GM12801 (cell line): ENCODE measurements around the gene ANK3.

Experiments
- TF ChIP-seq, protein P1 (sequence below): IDR thresholded peaks from one replicate; pipeline ENCODE4 v1.5.1; 2011; ENCODE audit warnings: control low read depth; ENCODE audit not compliant: insufficient read length; ENCODE audit errors: extremely low read depth

ANK3 gene

DNA sequence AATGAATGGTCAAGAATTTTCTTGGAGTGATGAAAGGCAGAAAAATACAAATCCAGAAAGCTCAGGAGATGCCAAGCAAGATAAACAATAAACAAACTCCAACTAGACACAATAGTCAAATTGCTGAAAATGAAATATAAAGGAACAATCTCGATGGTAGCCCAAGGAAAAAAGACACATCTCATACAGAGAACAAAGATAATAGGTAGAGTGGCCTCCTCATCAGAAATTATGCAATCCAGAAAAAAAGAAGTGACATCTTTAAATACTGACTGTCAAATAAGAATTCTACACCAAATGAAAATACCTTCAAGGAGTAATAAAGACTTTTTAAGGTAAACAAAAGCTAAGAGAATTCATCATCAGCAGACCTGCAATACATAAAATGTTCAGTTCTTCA, 150.4 kb downstream of the ANK3 start:
- TF ChIP-seq, protein P1, sequence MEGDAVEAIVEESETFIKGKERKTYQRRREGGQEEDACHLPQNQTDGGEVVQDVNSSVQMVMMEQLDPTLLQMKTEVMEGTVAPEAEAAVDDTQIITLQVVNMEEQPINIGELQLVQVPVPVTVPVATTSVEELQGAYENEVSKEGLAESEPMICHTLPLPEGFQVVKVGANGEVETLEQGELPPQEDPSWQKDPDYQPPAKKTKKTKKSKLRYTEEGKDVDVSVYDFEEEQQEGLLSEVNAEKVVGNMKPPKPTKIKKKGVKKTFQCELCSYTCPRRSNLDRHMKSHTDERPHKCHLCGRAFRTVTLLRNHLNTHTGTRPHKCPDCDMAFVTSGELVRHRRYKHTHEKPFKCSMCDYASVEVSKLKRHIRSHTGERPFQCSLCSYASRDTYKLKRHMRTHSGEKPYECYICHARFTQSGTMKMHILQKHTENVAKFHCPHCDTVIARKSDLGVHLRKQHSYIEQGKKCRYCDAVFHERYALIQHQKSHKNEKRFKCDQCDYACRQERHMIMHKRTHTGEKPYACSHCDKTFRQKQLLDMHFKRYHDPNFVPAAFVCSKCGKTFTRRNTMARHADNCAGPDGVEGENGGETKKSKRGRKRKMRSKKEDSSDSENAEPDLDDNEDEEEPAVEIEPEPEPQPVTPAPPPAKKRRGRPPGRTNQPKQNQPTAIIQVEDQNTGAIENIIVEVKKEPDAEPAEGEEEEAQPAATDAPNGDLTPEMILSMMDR = no peak

DNA sequence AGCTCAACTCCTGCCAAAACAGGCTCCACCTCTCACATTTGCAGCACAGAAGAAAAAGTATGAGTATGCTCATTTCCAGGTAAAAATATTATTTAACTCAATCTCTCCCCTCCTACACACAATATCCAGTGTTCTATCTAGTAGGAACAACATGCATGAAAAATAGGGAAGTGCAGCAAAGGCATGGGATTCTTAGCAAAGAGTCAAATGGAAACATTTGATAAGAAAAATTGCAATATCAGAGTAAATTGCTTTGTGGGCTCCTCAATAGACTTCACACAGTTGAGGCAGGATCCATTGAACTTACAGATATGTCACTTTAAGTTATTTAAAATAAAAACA, 150.9 kb downstream of the ANK3 start:
- TF ChIP-seq, protein P1 = no peak

DNA sequence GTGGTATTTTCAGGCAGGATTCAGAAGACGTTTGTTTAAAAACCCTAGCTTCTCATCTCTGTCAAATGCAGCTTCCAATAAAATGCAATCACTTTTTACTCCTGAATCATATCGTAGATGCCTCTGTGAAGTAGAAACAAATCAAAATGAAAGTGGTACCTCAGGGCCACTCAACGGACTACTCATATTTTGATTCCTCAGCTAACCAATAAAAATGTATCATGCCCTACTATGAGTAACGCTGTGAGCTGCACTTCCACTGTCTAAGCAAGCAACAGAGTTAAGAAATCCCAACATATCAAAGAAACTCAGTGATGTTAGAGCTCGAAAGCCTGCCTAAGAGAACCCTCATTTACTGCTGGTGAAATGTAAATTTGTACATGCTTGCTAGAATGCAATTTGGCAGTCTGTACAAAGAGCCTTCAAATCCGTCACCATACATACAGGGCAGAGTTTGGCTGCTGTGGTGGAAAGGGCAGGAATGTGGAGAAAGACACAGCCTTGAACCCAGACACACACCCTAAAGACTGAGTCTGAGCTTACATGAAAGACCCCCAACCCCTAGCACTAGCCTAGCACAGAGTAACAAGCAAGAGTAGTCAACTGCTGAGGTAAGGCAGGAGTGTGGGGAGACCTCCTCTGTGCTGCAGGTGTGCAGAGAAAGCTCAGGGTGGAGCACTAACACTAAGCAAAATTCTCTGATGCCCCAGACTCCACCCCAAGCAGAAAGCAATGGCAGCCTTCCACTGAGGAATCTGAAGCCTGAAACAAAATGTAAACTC, 151.5 kb downstream of the ANK3 start:
- TF ChIP-seq, protein P1 = no peak

DNA sequence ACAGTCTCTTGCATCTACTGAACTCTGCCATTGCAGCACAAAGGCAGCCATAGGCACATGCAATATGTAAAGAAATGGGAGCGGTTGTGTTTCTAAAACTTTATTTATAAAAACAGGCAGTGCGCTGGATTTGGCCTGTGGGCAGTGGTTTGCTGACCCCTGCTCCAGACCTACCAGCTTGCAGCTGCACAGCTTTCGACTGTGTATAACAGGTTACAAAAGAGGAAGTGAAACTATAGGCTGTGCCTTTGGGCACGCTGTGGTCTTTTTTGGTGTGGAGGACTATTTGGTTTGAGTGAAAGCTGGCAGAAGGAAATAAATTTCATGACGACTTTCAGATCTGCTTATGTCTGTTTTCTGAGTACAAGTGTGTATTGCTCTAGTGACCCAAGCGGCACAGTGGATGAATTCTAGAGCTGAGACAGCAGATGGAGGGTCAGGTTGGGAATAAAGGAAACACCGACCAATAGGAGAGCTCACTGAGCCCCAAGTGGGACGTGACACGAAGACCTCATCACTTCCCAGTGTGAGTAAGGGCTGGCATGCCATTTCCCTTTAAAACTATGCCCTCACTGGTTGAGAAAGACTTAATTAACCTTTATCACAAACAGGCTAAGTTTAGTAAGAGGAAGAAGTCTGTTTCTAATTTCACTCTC, 152.7 kb downstream of the ANK3 start:
- TF ChIP-seq, protein P1 = no peak

DNA sequence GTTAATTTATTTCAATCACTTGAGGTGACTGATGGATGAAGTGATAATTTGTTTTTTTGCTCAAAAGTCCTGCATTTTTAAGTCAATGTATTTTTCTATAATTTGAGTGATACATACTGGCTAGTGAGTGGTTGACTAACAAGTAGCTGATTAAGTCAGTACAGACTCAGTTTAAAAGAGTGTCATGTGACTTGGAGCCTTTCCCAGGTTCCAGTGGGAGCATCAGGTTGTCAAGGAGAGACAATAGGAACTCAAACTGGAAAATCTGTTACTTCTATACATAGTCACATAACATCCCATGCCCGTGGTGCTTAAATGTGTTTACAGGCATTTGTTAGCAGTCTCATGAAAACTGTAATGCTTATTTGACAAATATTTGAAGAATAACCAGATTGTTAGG, 154.7 kb downstream of the ANK3 start:
- TF ChIP-seq, protein P1 = no peak

DNA sequence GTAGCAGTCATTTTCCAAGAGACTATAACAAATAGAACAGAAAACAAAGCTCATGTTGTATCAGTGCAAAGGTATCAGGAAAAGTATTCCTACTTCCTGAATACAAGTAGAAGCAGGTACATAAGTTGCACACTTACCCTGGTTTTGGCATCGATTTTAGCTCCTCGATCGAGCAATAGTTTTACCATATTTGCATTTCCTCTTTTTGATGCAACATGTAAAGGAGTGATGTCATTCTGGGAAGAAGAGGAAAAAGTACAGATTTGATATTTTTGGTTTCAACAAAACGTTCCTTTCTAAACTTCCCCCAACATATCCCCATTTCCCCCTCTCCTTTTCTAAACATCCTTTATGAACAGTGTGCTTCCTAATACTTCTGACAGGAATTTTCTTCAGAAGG, 155.1 kb downstream of the ANK3 start:
- TF ChIP-seq, protein P1 = no peak

DNA sequence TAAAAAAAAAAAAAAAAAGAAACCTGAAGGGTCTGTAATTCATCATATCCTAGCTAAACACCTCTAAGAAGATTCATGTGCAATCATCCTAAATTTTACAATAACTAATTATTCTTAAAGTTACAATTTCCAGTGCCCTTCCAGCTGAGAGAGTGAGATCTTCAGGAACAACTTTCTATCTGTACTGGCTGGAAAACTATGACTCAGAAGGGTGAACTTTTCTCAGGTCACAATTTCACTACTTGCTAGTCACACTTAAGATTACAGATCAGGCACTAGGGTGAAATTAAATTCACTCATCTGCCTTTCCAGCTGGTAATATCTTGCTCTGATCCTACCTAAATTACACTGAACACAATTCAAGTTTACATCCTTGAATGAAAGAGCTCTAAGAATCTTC, 158.8 kb downstream of the ANK3 start:
- TF ChIP-seq, protein P1 = no peak
